Activated effector memory CD4-positive, alpha-beta T cell treated with anti-CD3 and anti-CD28 coated beads, Interleukin-2, amount 50 U/mL, for 16 hours (primary cell): Measurements from ENCODE around the gene APEH.

Source experiments
- DNase-seq: peaks from one replicate; pipeline ENCODE4 v3.0.0-alpha.2; 2020

The APEH gene

GRCh38 chr3:49732597-49732996, 58.4 kb downstream of the APEH start:
- DNase-seq, result no peak

- DNase-seq, result no peak
Measured at GRCh38 chr3:49733551-49733950, 59.4 kb downstream of the APEH start.
